Lower leg skin (tissue), 4 donors: ENCODE results near the gene ARHGAP24. TPM values are rescaled to one million over a fixed set of nuclear protein-coding genes. Genes with fewer than 3 reads are reported as not detected.

Experiments used
- DNase-seq, 2 donors: peaks; one replicate each; pipeline ENCODE4 v3.0.0-alpha.2; 2019; ENCODE audit warnings: low spot score in 2 of 2
- H3K4me3 ChIP-seq: fragments of 200-600 bp; sonication (generic); 2 replicates; pipeline ENCODE4 v1.5.1; 2017; ENCODE audit warnings: mild to moderate bottlenecking, low read depth; ENCODE audit not compliant: poor library complexity, severe bottlenecking
- POLR2A ChIP-seq, 2 donors: fragments of 450-650 bp; IDR thresholded peaks; one replicate each; pipeline ENCODE4 v1.6.1; 2016 to 2017; ENCODE audit warnings: antibody characterized with exemption in 2 of 2, mild to moderate bottlenecking in 1 of 2, moderate library complexity in 1 of 2
- WGBS, 2 donors: methylation state at CpG; one replicate each; pipeline ENCODE4 v1.1.5; 2018; 5-methylcytosine and 5-hydroxymethylcytosine counted together
- intact Hi-C: fragments of 100-400 bp; cut with DNase I; formaldehyde crosslinking; loops from one replicate; pipeline ENCODE4 v1.15.0; 2023; ENCODE audit warnings: low total_unique reads
- total RNA-seq, 4 donors: library from RNA; depleted of rRNA; stranded (reverse); fragments of >200 nt; gene quantifications; one replicate each; pipeline ENCODE4 v1.1.0, GENCODE V29; 2016
- TF ChIP-seq, protein P1 (sequence below), 3 donors: fragments of 450-650 bp; IDR thresholded peaks; one replicate each; pipeline ENCODE4 v1.5.1; 2016; ENCODE audit warnings: antibody characterized with exemption in 3 of 3, mild to moderate bottlenecking in 3 of 3, moderate library complexity in 2 of 3

The ARHGAP24 gene
- total RNA-seq, 4 donors from 2014 or later, result 13.1 to 58.4 (median 24.0) TPM

DNA sequence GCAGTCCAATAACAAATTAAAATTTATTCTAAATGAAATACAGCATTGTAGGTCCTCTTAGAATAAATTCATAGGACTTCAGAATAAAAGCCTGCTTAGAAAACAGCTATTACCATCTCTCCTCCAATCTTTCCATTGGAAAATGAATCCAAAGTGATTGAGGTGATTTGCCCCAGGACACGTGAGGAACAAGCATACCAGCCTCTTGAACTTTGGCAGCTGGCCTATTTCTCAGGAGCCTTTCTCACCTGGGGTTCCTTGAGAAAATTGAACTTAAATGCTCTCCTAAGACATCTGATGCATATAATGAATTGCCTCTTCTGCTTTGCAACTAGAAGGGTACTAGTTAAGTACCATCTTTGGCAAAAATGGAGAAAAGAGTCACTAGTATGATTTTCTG lies 13.5 kb downstream of the ARHGAP24 start:
- TF ChIP-seq, protein P1, sequence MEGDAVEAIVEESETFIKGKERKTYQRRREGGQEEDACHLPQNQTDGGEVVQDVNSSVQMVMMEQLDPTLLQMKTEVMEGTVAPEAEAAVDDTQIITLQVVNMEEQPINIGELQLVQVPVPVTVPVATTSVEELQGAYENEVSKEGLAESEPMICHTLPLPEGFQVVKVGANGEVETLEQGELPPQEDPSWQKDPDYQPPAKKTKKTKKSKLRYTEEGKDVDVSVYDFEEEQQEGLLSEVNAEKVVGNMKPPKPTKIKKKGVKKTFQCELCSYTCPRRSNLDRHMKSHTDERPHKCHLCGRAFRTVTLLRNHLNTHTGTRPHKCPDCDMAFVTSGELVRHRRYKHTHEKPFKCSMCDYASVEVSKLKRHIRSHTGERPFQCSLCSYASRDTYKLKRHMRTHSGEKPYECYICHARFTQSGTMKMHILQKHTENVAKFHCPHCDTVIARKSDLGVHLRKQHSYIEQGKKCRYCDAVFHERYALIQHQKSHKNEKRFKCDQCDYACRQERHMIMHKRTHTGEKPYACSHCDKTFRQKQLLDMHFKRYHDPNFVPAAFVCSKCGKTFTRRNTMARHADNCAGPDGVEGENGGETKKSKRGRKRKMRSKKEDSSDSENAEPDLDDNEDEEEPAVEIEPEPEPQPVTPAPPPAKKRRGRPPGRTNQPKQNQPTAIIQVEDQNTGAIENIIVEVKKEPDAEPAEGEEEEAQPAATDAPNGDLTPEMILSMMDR (IDR thresholded peaks at IDR 0.05), result no peak
- no peak for DNase-seq
- no peak overlapping the region for H3K4me3 ChIP-seq
- intact Hi-C loops, result no loop called here
- WGBS, 2 donors, result 34 to 52% methylated on average over 1 of the region's 1 CpG

DNA sequence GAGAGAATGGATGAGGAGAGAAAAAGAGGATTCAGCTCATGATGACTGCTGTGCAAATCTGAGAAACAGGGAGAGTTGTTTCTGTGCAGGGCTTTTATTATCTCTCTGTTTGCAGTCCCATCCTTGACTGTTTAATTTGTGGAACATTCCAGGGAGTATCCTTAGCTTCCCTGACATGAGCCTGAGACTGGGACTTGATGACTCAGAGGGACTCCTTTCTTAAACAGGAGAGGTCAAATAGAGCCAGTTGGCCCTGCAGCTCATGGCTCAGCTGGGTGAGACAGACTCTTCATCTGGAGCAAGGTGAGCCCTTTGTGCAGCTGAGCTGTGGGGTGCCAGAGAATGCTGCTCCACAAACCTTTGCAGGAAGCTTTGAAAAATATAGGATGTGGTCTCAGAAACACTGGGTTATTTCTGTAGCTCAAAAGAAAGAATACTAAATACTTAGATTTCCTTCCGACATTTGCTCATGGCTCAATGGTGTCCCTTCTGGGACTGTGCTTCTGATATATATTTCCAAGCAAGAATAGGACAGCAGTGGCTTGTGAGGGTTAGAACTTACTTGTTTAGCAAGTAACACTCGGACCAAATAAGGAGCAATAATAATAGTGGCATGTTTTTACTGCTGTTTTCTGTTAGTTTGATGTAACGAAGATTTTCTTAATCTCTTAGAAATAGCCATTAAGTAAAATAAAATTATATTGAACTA lies 14.5 kb downstream of the ARHGAP24 start:
- DNase-seq, result no peak
- no peak overlapping the region for H3K4me3 ChIP-seq
- no peak for TF ChIP-seq POLR2A (IDR thresholded peaks at IDR 0.05)
- TF ChIP-seq, protein P1 (IDR thresholded peaks at IDR 0.05), result no peak
- 90 to 99% methylated on average over 3 of the region's 3 CpGs for WGBS, 2 donors
- intact Hi-C loops, result no loop called here

DNA sequence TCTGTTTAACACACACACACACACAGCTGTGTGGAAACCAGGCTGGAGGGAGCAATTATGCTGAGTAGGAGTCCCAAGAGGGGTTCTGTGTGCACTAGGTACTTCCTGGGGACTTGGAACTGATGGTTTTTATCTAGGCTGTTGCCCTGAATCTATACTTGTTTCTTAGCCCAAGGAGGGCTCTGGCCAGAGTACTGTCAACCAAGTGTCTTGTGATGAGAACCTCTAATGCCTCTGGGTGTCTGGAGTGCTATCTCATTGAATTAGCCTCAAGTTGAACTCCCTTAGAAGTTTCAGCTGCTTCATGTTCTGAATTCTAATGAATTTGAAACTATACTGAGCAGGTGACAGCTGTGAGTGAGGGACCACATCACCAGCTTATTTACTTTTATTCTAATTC lies 16.6 kb downstream of the ARHGAP24 start:
- TF ChIP-seq, protein P1 (IDR thresholded peaks at IDR 0.05), result no peak
- TF ChIP-seq POLR2A (IDR thresholded peaks at IDR 0.05), result no peak
- H3K4me3 ChIP-seq, result no peak overlapping the region
- DNase-seq, result no peak
- intact Hi-C loops, result no loop called here

DNA sequence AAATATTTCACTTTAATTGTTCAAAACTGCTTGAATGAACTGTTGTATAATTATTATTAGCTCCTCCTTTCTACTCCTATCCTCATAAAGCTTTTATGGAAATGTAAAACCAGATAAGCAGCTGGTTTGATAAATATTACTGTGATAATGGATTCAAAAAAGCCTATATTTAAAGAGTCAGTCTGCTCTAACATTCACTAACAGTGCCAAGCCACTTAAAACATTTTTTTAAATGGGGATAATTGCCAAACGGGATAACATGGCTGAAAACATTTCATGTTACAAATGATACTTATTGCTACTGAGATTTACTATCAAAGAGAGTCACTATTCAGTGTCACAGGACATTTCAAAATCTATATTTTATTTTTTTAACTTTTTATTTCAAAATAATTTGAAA lies 17.4 kb downstream of the ARHGAP24 start:
- WGBS, 2 donors, result 31 to 51% methylated on average over 1 of the region's 1 CpG
- no peak overlapping the region for H3K4me3 ChIP-seq
- DNase-seq, result no peak
- TF ChIP-seq POLR2A (IDR thresholded peaks at IDR 0.05), result no peak
- TF ChIP-seq, protein P1 (IDR thresholded peaks at IDR 0.05), result no peak
- intact Hi-C loops, result no loop called here

DNA sequence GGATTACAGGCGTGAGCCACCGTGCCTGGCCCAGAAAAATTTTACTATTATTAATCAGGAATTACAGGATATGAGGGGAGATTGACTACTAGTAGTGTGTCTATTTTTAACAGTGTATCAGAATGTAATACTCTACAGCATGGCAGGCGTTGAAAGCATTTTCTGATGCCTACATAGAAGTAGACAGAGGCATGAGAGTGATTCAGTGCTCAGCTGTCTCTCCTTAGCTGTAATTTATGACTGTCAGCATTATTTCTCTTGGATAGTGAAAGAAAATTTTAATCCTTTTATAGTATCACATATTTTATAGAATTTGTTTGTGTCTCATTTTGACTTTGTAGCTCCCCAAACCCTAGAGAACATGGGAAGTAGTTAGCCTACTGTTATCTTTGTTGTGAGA lies 20.7 kb downstream of the ARHGAP24 start:
- TF ChIP-seq, protein P1 (IDR thresholded peaks at IDR 0.05), result no peak
- TF ChIP-seq POLR2A (IDR thresholded peaks at IDR 0.05), result no peak
- 53 to 64% methylated on average over 3 of the region's 3 CpGs for WGBS, 2 donors
- intact Hi-C loops, result no loop called here
- DNase-seq, result no peak
- no peak overlapping the region for H3K4me3 ChIP-seq
